ENCODE results near the gene RTN4IP1.

Gene RTN4IP1

GRCh38 chr6:106547601-106548453, 81.5 kb downstream of the RTN4IP1 start:
- DNase-seq (ENCODE audit: insufficient read length, low spot score) = no peak
- no peak for TF ChIP-seq CTCF (IDR thresholded peaks at IDR 0.05; ENCODE audit: insufficient read depth, missing control alignments)

GRCh38 chr6:106546691-106547414, 82.4 kb downstream of the RTN4IP1 start:
- FAIRE-seq (no peak), DNase-seq (ENCODE audit: insufficient read length, low spot score) (no peak)
- no peak for TF ChIP-seq CTCF (IDR thresholded peaks at IDR 0.05; ENCODE audit: insufficient read depth, missing control alignments)

More at GRCh38 chr6:106547601-106548453, 81.5 kb downstream of the RTN4IP1 start:
- FAIRE-seq = no peak

- no peak for TF ChIP-seq CTCF (IDR thresholded peaks at IDR 0.05; ENCODE audit: insufficient read depth, missing control alignments)
- FAIRE-seq = no peak
- DNase-seq (ENCODE audit: insufficient read length, low spot score) = no peak
Observed at GRCh38 chr6:106546261-106546690, 83.0 kb downstream of the RTN4IP1 start.

GRCh38 chr6:106540907-106541306, 88.4 kb downstream of the RTN4IP1 start:
- FAIRE-seq (no peak), DNase-seq (ENCODE audit: insufficient read length, low spot score) (no peak)

GRCh38 chr6:106540432-106540831, 88.9 kb downstream of the RTN4IP1 start:
- no peak for DNase-seq (ENCODE audit: insufficient read length, low spot score)
- no peak for FAIRE-seq
- TF ChIP-seq CTCF (IDR thresholded peaks at IDR 0.05; ENCODE audit: insufficient read depth, missing control alignments) = no peak

More at GRCh38 chr6:106540907-106541306, 88.4 kb downstream of the RTN4IP1 start:
- no peak for TF ChIP-seq CTCF (IDR thresholded peaks at IDR 0.05; ENCODE audit: insufficient read depth, missing control alignments)

GRCh38 chr6:106539936-106540335, 89.4 kb downstream of the RTN4IP1 start:
- no peak for TF ChIP-seq CTCF (IDR thresholded peaks at IDR 0.05; ENCODE audit: insufficient read depth, missing control alignments)
- FAIRE-seq (no peak), DNase-seq (ENCODE audit: insufficient read length, low spot score) (no peak)
